Astrocyte of the hippocampus (primary cell): ENCODE results near the gene CCR6.
A peak's percentile ranks its signal among the peaks of the same experiment; 100 is the strongest.
"Not testable (repeated sequence)": the region's sequence is repeated elsewhere in the genome, so short reads cannot be mapped to it uniquely, and the experiment has no call there.

Experiments
- DNase-seq: peaks from one replicate; pipeline ENCODE4 v3.0.0; 2011; ENCODE audit warnings: low read depth, low spot score

The CCR6 gene

DNA sequence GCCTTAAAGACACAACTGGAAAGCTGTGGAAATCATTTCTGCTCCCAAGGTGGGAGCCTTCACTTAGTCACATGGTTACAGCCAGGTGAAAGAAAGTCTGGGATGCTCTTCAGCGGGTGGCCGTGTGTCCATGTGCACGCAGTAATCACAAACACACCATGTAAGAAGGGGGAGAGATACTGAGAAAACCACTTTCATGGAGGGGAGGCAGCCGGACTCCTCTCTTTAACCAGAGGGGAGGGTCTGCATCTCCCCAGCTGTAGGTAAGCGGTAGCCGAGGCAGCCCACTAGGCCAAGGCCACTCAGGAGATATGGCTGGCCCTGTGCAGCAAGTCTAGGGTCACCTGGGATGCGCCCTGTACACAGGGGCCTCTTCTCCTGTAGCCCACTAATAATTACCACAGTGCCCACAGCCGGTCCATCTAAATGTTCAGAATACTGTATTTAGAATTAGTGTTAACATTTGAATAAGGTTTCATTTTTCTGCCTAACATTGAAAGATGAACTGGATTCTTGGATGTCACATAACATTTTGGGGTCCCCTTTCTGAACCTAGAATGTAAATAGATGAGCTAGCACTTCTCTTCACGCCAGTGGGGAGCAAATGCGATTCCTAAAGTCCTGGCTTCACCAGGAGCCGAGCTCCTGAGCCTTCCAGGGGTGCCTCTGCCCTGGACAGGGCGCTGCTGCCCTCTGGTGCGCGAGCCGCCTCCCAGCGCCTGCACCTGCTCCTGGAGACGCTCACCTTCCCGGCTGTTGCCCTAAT, 19.0 kb downstream of the CCR6 start:
- DNase-seq = peak; percentile 77

- DNase-seq = no peak
These were observed 19.5 kb downstream of the CCR6 start for GRCh38 chr6:167142433-167142761.

GRCh38 chr6:167143041-167143440, 20.1 kb downstream of the CCR6 start:
- no peak for DNase-seq

DNA sequence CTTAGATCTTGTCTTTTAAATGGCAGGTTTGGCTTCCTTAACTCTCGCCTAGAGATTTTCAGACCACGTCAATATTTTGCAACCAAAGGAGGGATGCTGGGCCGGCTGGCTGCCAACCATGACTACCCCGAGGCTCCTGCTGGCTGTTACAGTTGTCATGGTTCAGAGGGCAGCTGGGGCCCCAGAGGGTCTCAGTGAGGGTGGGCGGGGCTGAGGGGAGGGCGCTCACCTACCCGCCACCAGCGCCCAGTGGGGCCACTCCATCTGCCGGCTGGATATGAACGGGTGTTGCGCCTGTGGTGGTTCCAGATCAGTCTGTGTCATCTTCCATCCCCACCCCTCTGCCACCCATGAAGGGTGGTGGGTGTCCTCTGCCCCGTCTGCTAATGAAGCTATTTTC, 22.6 kb downstream of the CCR6 start:
- DNase-seq = no peak

GRCh38 chr6:167146135-167146534, 23.2 kb downstream of the CCR6 start:
- no peak for DNase-seq

DNA sequence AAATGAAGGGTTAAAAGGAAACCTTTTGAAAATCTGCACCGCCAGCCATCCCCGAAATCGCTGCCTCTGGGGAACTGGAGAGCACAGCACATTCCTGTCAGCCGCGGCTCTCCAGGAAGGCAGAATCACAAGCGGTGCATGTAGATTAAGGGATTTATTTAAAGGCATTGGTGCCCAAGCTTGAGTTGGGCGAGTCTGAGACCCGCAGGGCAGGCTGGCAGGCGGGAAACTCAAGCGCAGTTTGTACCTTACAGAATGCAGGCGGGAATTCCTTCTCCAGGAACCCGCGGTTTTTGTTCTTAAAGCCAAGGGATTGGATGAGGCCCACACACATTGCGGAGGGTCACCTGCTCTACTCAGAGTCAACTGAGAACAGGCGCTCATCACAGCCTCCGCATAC, 24.1 kb downstream of the CCR6 start:
- peak; percentile 26 for DNase-seq

DNA sequence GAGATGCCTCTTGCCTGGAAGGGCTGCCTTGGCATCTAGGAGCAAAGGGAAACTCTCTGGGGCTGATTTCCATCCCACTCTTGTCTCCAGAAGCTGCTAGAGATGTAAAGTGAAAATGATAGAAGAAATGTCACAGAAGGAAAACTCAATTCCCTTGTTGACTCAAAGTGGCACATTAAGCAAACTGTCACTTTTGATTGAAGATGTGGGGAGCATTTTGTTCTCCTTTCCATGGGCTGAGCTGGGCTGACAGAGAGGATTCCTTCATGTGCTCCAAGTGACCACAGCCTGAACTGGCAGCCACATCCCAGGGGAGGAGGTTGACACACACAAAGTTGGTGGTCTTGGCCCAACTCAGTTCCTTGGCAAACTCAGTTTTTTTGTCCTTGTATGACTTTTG, 25.1 kb downstream of the CCR6 start:
- peak; percentile 14 for DNase-seq

GRCh38 chr6:167148997-167149396, 26.1 kb downstream of the CCR6 start:
- DNase-seq = no peak

- no peak for DNase-seq
These were observed 28.1 kb downstream of the CCR6 start for GRCh38 chr6:167150941-167151549.

GRCh38 chr6:167151648-167152047, 28.8 kb downstream of the CCR6 start:
- no peak for DNase-seq

GRCh38 chr6:167152862-167153261, 30.0 kb downstream of the CCR6 start:
- no peak for DNase-seq

DNA sequence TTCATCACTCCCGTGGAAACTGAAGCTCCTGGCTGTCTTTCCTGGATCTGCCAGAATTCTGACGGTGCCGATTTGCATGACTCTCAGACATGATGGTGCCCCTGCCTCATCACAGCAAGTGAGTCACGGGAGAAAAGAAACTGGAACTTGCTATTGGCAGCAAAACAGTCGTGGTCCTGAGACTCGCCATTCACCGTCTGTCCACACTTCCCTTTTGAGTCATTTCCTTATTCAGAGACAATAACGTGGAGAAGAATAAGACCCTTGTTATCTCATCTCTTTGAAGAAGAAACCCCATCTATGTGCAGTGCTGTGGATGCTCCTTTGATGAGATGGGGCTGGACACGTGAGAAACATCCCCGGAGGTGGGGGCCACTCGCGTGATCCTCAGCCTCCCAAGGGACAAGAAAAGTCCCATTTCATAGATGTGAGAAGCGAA, 30.6 kb downstream of the CCR6 start:
- peak; percentile 68 for DNase-seq

DNA sequence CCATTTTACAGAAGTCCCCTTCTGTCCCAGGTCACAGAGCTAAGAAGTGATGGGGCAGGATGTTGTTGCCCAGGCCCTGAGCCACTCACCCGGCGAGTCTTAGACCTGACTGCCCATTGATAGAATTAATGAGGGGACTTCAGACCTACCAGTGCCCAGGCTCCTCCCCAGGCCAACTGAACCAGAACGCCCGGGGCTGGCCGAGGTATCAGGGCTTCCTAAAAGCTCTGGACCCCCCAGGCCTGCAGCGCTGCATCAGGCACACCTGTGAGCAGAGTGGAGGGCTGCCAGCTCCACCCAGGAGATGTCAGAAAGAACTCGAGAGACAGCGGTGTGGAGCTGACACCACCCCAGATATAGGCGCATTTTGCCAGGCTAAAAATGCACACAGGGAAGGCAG, 31.4 kb downstream of the CCR6 start:
- DNase-seq = no peak

GRCh38 chr6:167154895-167155294, 32.0 kb downstream of the CCR6 start:
- no peak for DNase-seq

DNA sequence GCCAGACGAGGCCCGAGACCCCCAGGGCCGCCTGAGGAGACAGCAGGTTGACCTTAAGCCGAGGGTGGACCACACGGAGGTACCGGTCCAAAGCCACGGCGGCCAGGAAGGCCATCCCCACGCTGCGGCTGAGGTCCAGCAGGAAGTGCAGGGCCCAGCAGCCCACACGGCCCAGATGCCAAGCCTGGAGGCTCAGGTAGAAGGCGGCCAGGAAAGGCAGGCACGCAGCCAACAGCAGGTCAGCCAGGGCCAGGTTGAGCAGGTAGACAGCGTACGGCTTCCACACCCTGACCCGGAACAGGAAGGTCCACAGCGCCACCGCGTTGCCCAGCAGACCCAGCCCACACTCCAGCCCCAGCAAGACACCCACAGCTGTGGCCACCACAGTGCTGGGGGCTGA, 34.5 kb downstream of the CCR6 start:
- DNase-seq = no peak

- no peak for DNase-seq
These were observed 35.0 kb downstream of the CCR6 start, which contains the start of gene GPR31 for GRCh38 chr6:167157863-167158262. Gene GPR31 (minus strand): TSS chr6:167157980. CDS start chr6:167157831, 149 bp downstream.

- no peak for DNase-seq
These were observed 39.1 kb downstream of the CCR6 start for GRCh38 chr6:167161851-167162467.

DNA sequence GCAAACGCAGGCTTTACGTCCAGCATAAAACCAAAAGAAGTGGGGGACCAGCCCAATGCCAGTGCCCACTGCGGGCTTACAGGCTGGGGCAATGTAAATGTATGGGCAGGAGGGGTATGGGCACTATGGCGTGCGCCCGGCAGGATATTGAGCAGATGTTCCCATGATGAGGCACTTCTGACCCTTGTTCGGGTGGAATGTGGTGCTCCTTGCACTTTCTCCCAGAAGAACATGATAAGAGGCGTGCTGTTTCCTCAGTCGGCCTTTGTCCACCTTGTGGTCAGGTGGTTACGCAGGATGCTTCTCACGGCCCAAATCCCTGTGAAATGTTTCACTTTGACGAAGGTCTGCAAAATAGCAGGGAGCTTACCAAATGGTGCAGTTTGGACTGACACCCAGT, 39.7 kb downstream of the CCR6 start:
- DNase-seq = no peak

DNA sequence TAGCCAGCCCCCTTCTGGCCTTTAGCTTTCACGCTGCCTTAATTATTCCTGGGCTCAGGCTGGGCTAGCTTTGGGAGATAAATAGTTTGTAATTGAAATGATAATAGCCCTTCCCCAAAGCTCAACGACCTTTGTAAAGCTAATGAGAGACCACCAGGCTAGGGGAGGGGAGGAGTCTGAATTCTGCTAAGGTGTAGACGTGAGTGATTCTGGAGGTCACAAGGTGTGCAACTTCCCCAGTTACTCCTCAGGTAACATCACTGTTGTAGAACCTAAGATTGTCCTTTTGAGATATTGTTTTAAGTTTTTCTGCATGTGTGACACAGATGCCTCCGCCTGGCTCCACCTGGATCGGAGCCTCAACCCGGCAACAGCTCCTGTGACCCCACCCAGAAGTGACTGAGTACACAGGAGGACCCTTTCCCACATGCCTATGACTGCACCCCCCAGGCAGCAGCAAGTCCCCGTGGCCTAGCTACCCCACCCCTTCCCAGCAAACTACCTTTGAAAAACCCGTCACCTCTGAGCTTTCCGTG, 40.6 kb downstream of the CCR6 start:
- no peak for DNase-seq

GRCh38 chr6:167164261-167164660, 41.4 kb downstream of the CCR6 start:
- no peak for DNase-seq

DNA sequence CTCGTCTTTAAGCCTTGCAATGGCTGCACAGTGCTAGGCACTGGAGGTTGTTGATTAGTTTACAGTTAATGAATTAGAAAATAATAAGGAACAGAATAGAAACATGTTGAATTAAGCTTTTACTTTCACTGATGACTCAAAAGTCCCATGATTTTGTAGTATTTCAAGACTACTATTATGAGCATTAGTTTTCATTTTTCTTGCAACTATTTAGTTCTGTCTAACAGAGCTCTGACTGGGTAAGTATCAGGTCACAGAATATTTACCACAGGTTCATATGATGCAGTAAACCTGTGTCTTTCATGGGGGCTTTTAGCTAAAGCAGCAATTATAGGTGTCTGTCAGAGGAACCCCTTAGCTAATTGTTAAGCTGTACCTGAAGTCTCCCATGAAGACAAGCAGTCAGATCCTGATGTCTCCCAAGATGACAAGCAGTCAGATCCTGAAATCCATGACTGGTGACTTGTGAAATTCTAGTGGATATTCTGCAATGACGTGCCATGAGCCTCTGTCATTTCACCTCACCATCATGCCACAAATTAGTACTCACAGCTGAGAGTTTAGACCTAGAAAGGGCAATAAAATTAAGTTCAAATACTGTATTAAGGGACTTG, 43.1 kb downstream of the CCR6 start:
- DNase-seq = no peak

GRCh38 chr6:167167699-167168098, 44.8 kb downstream of the CCR6 start:
- DNase-seq = not testable (repeated sequence)
